Body of pancreas (tissue), 4 donors: ENCODE data around the gene GPR132. TPM values are rescaled to one million over a fixed set of nuclear protein-coding genes. Genes with fewer than 3 reads are reported as not detected.
A peak's percentile ranks its signal among the peaks of the same experiment; 100 is the strongest.

Source experiments
- ATAC-seq: fragments of 150-250 bp; one replicate; pipeline ENCODE4 v1.9.1; 2016
- DNase-seq, 4 donors: peaks; one replicate each; pipeline ENCODE4 v3.0.0-alpha.2; 2019
- H3K27ac ChIP-seq, 4 donors: fragments of 200-600 bp; sonication (generic); 1 replicate in 3 of 4; 2 replicates in 1 of 4; pipeline versions ENCODE4 v1.5.1 to v1.6.1; 2016 to 2019; ENCODE audit warnings: mild to moderate bottlenecking in 1 of 4, mixed read lengths in 1 of 4, moderate library complexity in 1 of 4
- H3K27me3 ChIP-seq, 2 donors: fragments of 200-600 bp; sonication (generic); one replicate each; pipeline ENCODE4 v1.6.0; 2016; ENCODE audit warnings: mild to moderate bottlenecking in 1 of 2
- H3K36me3 ChIP-seq, 2 donors: fragments of 200-600 bp; sonication (generic); replicated peaks in 1 of 2; 2 replicates each; pipeline ENCODE4 v1.5.1; 2016; ENCODE audit warnings: low read depth in 2 of 2; ENCODE audit not compliant: insufficient read depth in 1 of 2
- H3K4me1 ChIP-seq: fragments of 200-600 bp; sonication (generic); one replicate; pipeline ENCODE4 v1.6.0; 2016
- H3K4me3 ChIP-seq, 2 donors: fragments of 200-600 bp; sonication (generic); 1 replicate in 1 of 2; 2 replicates in 1 of 2; pipeline ENCODE4 v1.5.1; 2016 to 2019
- H3K9me3 ChIP-seq, 3 donors: fragments of 200-600 bp; sonication (generic); 1 replicate in 2 of 3; 2 replicates in 1 of 3; pipeline ENCODE4 v1.5.1; 2016
- POLR2A ChIP-seq, 3 donors: fragments of 450-650 bp; IDR thresholded peaks; one replicate each; pipeline ENCODE4 v1.6.1; 2016; ENCODE audit warnings: antibody characterized with exemption in 3 of 3, mild to moderate bottlenecking in 2 of 3
- WGBS, 2 donors: methylation state at CpG; one replicate each; pipeline ENCODE4 v1.1.5; 2017; 5-methylcytosine and 5-hydroxymethylcytosine counted together
- intact Hi-C: fragments of 100-400 bp; cut with DNase I; formaldehyde crosslinking; loops from one replicate; pipeline ENCODE4 v1.15.1; 2023
- total RNA-seq, 2 donors: library from RNA; depleted of rRNA; stranded (reverse); fragments of >200 nt; gene quantifications; one replicate each; pipeline ENCODE4 v1.1.0, GENCODE V29; 2016
- TF ChIP-seq, protein P1 (sequence below), 7 experiments: fragments of 450-650 bp in 4 of 7; fragments of 200-600 bp in 3 of 7; sonication (generic) in 3 of 7; IDR thresholded peaks; one replicate each; pipeline ENCODE4 v1.5.1; 2016 to 2019; ENCODE audit warnings: antibody characterized with exemption in 7 of 7

GPR132 gene
- total RNA-seq, 2 donors from 2014 or later: 1.0 TPM; not detected in 1

- TF ChIP-seq, protein P1, sequence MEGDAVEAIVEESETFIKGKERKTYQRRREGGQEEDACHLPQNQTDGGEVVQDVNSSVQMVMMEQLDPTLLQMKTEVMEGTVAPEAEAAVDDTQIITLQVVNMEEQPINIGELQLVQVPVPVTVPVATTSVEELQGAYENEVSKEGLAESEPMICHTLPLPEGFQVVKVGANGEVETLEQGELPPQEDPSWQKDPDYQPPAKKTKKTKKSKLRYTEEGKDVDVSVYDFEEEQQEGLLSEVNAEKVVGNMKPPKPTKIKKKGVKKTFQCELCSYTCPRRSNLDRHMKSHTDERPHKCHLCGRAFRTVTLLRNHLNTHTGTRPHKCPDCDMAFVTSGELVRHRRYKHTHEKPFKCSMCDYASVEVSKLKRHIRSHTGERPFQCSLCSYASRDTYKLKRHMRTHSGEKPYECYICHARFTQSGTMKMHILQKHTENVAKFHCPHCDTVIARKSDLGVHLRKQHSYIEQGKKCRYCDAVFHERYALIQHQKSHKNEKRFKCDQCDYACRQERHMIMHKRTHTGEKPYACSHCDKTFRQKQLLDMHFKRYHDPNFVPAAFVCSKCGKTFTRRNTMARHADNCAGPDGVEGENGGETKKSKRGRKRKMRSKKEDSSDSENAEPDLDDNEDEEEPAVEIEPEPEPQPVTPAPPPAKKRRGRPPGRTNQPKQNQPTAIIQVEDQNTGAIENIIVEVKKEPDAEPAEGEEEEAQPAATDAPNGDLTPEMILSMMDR (IDR thresholded peaks at IDR 0.05): no peak
- TF ChIP-seq POLR2A (IDR thresholded peaks at IDR 0.05): no peak
- Histone ChIP-seq H3K9me3 (no peaks in the 10 kb centered on the region), H3K4me3 (peak overlapping the region; percentile 32 to 58), H3K27ac (peak overlapping the region in 3 of 4 donors; percentile 65 to 84 (median 72)), H3K4me1 (peaks cover 32% of the 10 kb centered on the region), H3K36me3 (no peaks in the 10 kb centered on the region), H3K27me3 (no peaks in the 10 kb centered on the region)
- WGBS, 2 donors: 9 to 27% methylated on average over 22 to 66 of the region's 75 CpGs
- DNase-seq: peak; percentile 16 to 34 (median 29)
- intact Hi-C loops: no loop called here
- peak; percentile 2 for ATAC-seq
Measured at GRCh38 chr14:105019861-105020814, 45.1 kb downstream of the GPR132 start.

GRCh38 chr14:105018414-105018813, 46.8 kb downstream of the GPR132 start:
- Histone ChIP-seq H3K4me1 (peaks cover 32% of the 10 kb centered on the region), H3K27ac (no peak overlapping the region), H3K36me3 (no peaks in the 10 kb centered on the region), H3K4me3 (no peak overlapping the region), H3K27me3 (no peaks in the 10 kb centered on the region), H3K9me3 (no peaks in the 10 kb centered on the region)
- DNase-seq: no peak
- TF ChIP-seq, protein P1 (IDR thresholded peaks at IDR 0.05): no peak
- no peak for TF ChIP-seq POLR2A (IDR thresholded peaks at IDR 0.05)
- 75 to 83% methylated on average over 3 to 4 of the region's 4 CpGs for WGBS, 2 donors
- no peak for ATAC-seq
- intact Hi-C loops: no loop called here

- WGBS, 2 donors: 83 to 93% methylated on average over 4 to 6 of the region's 6 CpGs
- Histone ChIP-seq H3K36me3 (peaks cover 0 to 3% of the 10 kb centered on the region in 2 donors), H3K27me3 (no peaks in the 10 kb centered on the region), H3K9me3 (no peaks in the 10 kb centered on the region), H3K27ac (no peak overlapping the region), H3K4me3 (no peak overlapping the region), H3K4me1 (peaks cover 22% of the 10 kb centered on the region)
- no peak for DNase-seq
- TF ChIP-seq POLR2A (IDR thresholded peaks at IDR 0.05): no peak
- TF ChIP-seq, protein P1 (IDR thresholded peaks at IDR 0.05): no peak
- intact Hi-C loops: no loop called here
- ATAC-seq: no peak
Measured at GRCh38 chr14:105015905-105016304, 49.3 kb downstream of the GPR132 start.

- H3K27ac ChIP-seq: no peak overlapping the region
- peaks cover 20% of the 10 kb centered on the region for H3K4me1 ChIP-seq
- H3K4me3 ChIP-seq: no peak overlapping the region
- H3K36me3 ChIP-seq: peaks cover 0 to 6% of the 10 kb centered on the region in 2 donors
- no peaks in the 10 kb centered on the region for H3K9me3 ChIP-seq
- no peak for DNase-seq
- TF ChIP-seq, protein P1 (IDR thresholded peaks at IDR 0.05): no peak
- no peak for TF ChIP-seq POLR2A (IDR thresholded peaks at IDR 0.05)
- WGBS, 2 donors: 76 to 88% methylated on average over 9 of the region's 9 CpGs
- no peak for ATAC-seq
- no peaks in the 10 kb centered on the region for H3K27me3 ChIP-seq
- intact Hi-C loops: no loop called here
Measured at GRCh38 chr14:105015242-105015641, 50.0 kb downstream of the GPR132 start.
